ENCODE results near the gene MGLL. TPM values are rescaled to one million over a fixed set of nuclear protein-coding genes. Genes with fewer than 3 reads are reported as not detected.

The MGLL gene
- total and polyA plus RNA-seq, 2 experiments from 2014 or later: 58.7 to 184 TPM

DNA sequence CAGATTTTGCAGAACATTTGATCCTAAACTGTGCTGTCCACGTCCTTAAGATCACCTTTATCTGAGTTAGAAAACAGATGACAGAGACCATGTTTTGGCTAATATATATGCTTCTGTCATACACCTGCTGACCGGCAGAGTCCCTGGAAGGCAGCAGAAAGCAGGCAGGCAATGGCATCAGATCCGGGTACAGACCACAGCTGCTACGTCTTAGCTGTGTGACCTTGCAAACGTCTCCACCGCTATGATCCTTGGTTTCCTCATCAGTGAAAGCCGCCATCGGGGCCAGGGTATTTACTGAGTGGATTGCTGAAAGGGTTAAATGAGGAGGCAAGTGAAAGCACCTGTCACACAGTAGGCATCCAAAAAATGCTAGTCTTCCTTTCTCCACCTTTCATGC, 77.4 kb downstream of the MGLL start:
- 0 out of 2 replicates have a peak, but pooled peaks cover 13% of the 10 kb centered on the region for H3K79me2 ChIP-seq (ENCODE audit: insufficient read depth)
- no peak overlapping the region for H3K27ac ChIP-seq
- H3K36me3 ChIP-seq (ENCODE audit: low read depth): no peaks in the 10 kb centered on the region
- no peak overlapping the region for H3K4me3 ChIP-seq
- peaks cover 39% of the 10 kb centered on the region for H3F3A ChIP-seq (ENCODE audit: insufficient read depth)
- H3K27me3 ChIP-seq (replicated peaks; ENCODE audit: insufficient read depth): no peaks in the 10 kb centered on the region
- H4K20me1 ChIP-seq (ENCODE audit: insufficient read depth): no peaks in the 10 kb centered on the region
- no peak for TF ChIP-seq EZH2phosphoT487 (IDR thresholded peaks at IDR 0.05; ENCODE audit: insufficient read depth, low read depth)
- no peak for TF ChIP-seq EZH2 (IDR thresholded peaks at IDR 0.05; ENCODE audit: insufficient read depth, poor library complexity, severe bottlenecking)
- no peak overlapping the region for H3K9ac ChIP-seq
- no peaks in the 10 kb centered on the region for H3K9me2 ChIP-seq (ENCODE audit: insufficient read depth)
- H3K9me3 ChIP-seq (ENCODE audit: low read depth): no peaks in the 10 kb centered on the region
- H3K4me1 ChIP-seq (ENCODE audit: insufficient read depth): peaks cover 27% of the 10 kb centered on the region
- 81 to 87% methylated on average over 8 of the region's 8 CpGs for WGBS, 2 experiments (ENCODE audit: low coverage in 1 of 2, low lambda C conversion rate in 2 of 2, missing lambda C conversion rate in 2 of 2)
- DNase-seq: no peak
- no peak overlapping the region for H2AFZ ChIP-seq
- no peak overlapping the region for H3K4me2 ChIP-seq (ENCODE audit: unreplicated experiment)
- in situ Hi-C loops (cut with MboI): no loop called here

DNA sequence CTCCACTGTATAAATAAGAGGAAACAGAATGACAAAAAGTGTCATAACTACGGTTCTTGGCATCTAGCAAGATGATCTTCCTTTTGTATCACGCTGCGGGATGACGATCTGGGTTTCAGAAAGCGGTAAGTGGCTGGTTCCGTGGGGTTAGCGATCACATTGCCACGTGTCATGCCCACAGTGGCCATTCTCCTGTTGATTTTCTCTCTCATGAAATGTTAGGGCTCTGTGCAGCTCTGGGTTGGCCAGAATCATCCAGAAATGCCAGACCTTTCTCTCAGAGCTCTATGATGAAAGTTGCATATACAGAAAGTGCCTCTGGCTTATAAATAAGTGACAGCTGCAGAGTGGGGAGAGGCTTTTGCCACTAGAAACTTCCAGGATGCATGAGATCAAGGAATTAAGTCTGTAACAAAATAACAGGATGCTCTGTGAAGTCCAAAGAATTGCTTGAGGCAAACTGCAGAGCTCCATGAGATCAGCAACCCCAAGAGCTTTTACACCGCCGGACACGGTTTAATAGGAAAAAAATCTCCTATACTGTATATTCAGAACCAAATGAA, 78.0 kb downstream of the MGLL start:
- Histone ChIP-seq H3K4me3 (no peak overlapping the region), H3K36me3 (ENCODE audit: low read depth) (no peaks in the 10 kb centered on the region), H4K20me1 (ENCODE audit: insufficient read depth) (no peaks in the 10 kb centered on the region), H3K9ac (no peak overlapping the region), H3K4me2 (ENCODE audit: unreplicated experiment) (no peak overlapping the region), H3K27me3 (replicated peaks; ENCODE audit: insufficient read depth) (no peaks in the 10 kb centered on the region), H2AFZ (no peak overlapping the region), H3F3A (ENCODE audit: insufficient read depth) (peaks cover 36% of the 10 kb centered on the region), H3K9me2 (ENCODE audit: insufficient read depth) (no peaks in the 10 kb centered on the region), H3K79me2 (ENCODE audit: insufficient read depth) (0 out of 2 replicates have a peak, but pooled peaks cover 13% of the 10 kb centered on the region), H3K9me3 (ENCODE audit: low read depth) (no peaks in the 10 kb centered on the region), H3K4me1 (ENCODE audit: insufficient read depth) (peaks cover 24% of the 10 kb centered on the region), H3K27ac (no peak overlapping the region)
- in situ Hi-C loops (cut with MboI): no loop called here
- TF ChIP-seq EZH2phosphoT487 (IDR thresholded peaks at IDR 0.05; ENCODE audit: insufficient read depth, low read depth): no peak
- WGBS, 2 experiments (ENCODE audit: low coverage in 1 of 2, low lambda C conversion rate in 2 of 2, missing lambda C conversion rate in 2 of 2): 47 to 49% methylated on average over 11 of the region's 11 CpGs
- no peak for DNase-seq

DNA sequence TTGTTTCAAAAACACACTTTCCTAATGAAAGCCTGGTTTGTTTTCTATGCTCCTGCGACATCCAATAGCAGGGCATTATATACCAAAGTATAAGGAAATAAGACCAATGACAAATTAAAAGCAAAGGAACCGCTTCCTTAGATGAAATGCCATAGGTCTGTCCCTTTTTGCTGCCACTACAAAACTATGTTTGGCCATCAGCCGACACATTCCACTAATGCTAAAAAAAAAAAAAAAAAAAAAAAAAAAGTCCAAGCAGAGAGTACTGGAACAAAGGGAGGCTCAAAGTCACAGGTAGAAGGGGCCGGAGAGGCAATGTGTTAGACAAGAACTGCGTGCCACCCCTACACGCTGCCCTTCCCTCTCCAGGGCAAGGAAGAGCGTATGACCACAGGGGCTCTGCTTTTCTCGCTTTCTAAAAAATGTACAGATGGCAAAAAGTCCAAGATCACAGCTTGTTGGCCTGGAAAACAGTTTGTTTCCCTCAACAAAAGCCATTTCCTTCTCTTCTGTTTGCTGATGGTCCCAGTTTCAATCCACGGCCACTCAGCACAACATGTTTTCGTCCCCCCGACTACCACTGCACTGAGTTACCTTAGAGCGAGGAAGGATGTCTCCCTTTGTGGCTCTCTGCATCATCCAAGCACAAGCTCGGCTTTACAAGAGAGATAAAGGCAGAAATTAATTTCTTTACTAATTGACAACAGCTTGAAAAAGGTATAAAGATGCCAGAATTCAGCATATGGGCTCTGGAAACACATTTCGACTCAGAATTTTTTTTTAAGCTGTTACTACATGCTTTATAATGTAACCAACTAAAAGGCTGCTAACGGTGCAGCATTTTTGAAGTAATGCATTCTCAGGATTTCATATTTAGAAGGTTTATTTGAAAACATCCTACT, 78.7 kb downstream of the MGLL start:
- Histone ChIP-seq H3K4me2 (ENCODE audit: unreplicated experiment) (no peak overlapping the region), H3K4me1 (ENCODE audit: insufficient read depth) (peaks cover 22% of the 10 kb centered on the region), H3K9ac (no peak overlapping the region)

DNA sequence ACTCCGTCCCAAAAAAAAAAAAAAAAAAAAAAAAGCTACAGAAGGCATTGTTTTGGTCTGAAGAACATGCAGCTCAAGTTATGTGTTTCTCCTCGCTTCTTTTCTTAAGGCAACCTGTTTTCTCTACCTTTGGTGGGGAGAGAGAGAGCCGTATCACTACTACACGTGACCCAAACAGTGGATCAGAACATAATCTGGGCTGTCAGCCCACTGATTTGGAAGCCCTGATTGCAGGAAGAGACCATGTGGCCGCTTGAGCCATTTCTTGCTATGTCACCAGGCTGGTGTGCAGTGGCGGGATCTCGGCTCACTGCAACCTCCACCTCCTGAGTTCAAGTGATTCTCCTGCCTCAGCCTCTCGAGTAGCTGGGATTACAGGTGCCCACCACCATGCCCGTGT, 79.7 kb downstream of the MGLL start:
- H3K36me3 ChIP-seq (ENCODE audit: low read depth): no peaks in the 10 kb centered on the region
- H2AFZ ChIP-seq: no peak overlapping the region
- H3K9ac ChIP-seq: no peak overlapping the region
- WGBS, 2 experiments (ENCODE audit: low coverage in 1 of 2, low lambda C conversion rate in 2 of 2, missing lambda C conversion rate in 2 of 2): 98 to 99% methylated on average over 8 to 9 of the region's 9 CpGs
- 0 out of 2 replicates have a peak, but pooled peaks cover 13% of the 10 kb centered on the region for H3K79me2 ChIP-seq (ENCODE audit: insufficient read depth)
- H3K4me1 ChIP-seq (ENCODE audit: insufficient read depth): peaks cover 20% of the 10 kb centered on the region
- TF ChIP-seq EZH2phosphoT487 (IDR thresholded peaks at IDR 0.05; ENCODE audit: insufficient read depth, low read depth) (no peak), EZH2 (IDR thresholded peaks at IDR 0.05; ENCODE audit: insufficient read depth, poor library complexity, severe bottlenecking) (no peak)
- no peak overlapping the region for H3K4me3 ChIP-seq
- in situ Hi-C loops (cut with MboI): no loop called here
- H3K4me2 ChIP-seq (ENCODE audit: unreplicated experiment): no peak overlapping the region
- H3K27me3 ChIP-seq (replicated peaks; ENCODE audit: insufficient read depth): no peaks in the 10 kb centered on the region
- peaks cover 31% of the 10 kb centered on the region for H3F3A ChIP-seq (ENCODE audit: insufficient read depth)
- DNase-seq: no peak
- H3K9me3 ChIP-seq (ENCODE audit: low read depth): no peaks in the 10 kb centered on the region
- H3K9me2 ChIP-seq (ENCODE audit: insufficient read depth): no peaks in the 10 kb centered on the region
- H4K20me1 ChIP-seq (ENCODE audit: insufficient read depth): no peaks in the 10 kb centered on the region
- H3K27ac ChIP-seq: no peak overlapping the region

More for the DNA sequence above, 78.7 kb downstream of the MGLL start:
- no peak overlapping the region for H3K4me3 ChIP-seq
- TF ChIP-seq EZH2 (IDR thresholded peaks at IDR 0.05; ENCODE audit: insufficient read depth, poor library complexity, severe bottlenecking): no peak
- H3F3A ChIP-seq (ENCODE audit: insufficient read depth): peaks cover 36% of the 10 kb centered on the region
- no peaks in the 10 kb centered on the region for H3K9me2 ChIP-seq (ENCODE audit: insufficient read depth)
- in situ Hi-C loops (cut with MboI): no loop called here
- no peak for DNase-seq
- no peaks in the 10 kb centered on the region for H3K9me3 ChIP-seq (ENCODE audit: low read depth)
- H4K20me1 ChIP-seq (ENCODE audit: insufficient read depth): no peaks in the 10 kb centered on the region
- WGBS, 2 experiments (ENCODE audit: low coverage in 1 of 2, low lambda C conversion rate in 2 of 2, missing lambda C conversion rate in 2 of 2): 76 to 77% methylated on average over 15 of the region's 15 CpGs
- no peak overlapping the region for H2AFZ ChIP-seq
- no peaks in the 10 kb centered on the region for H3K27me3 ChIP-seq (replicated peaks; ENCODE audit: insufficient read depth)
- H3K27ac ChIP-seq: no peak overlapping the region
- H3K36me3 ChIP-seq (ENCODE audit: low read depth): no peaks in the 10 kb centered on the region
- 0 out of 2 replicates have a peak, but pooled peaks cover 13% of the 10 kb centered on the region for H3K79me2 ChIP-seq (ENCODE audit: insufficient read depth)
